AG09309 (cell line): Measurements from ENCODE around the gene FMNL2.

Experiments
- DNase-seq: peaks from one replicate; pipeline ENCODE4 v3.0.0-alpha.2; 2010; ENCODE audit warnings: low read depth
- H3K4me3 ChIP-seq: 2 replicates; pipeline ENCODE4 v1.5.1; 2011; ENCODE audit warnings: mild to moderate bottlenecking, low read depth, low read length, moderate library complexity; ENCODE audit not compliant: control insufficient read depth
- TF ChIP-seq, protein P1 (sequence below): IDR thresholded peaks from 2 replicates; pipeline ENCODE4 v1.5.1; 2011; ENCODE audit warnings: mild to moderate bottlenecking, low read depth, low read length, inconsistent platforms; ENCODE audit not compliant: insufficient read depth, control insufficient read depth; ENCODE audit errors: missing control alignments

The FMNL2 gene

DNA sequence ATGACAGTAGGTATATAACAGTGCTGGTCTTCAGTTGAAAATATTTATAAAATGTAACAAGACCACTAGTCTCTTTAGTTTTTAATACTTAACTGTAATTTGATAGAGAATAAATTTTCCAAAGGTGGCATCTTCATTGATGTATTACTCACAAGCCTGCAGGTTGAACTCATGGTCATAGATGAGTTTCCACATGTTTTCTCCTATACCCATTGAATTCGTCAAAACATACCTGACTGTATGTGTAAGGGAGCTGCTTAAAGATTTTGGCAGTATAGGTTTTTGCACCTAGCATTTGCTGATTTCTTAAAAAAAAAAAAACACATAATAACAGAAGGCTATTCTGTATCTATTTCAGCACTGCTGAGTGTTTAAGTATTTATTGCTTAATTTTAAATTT lies 112.9 kb downstream of the FMNL2 start:
- H3K4me3 ChIP-seq: no peak overlapping the region

DNA sequence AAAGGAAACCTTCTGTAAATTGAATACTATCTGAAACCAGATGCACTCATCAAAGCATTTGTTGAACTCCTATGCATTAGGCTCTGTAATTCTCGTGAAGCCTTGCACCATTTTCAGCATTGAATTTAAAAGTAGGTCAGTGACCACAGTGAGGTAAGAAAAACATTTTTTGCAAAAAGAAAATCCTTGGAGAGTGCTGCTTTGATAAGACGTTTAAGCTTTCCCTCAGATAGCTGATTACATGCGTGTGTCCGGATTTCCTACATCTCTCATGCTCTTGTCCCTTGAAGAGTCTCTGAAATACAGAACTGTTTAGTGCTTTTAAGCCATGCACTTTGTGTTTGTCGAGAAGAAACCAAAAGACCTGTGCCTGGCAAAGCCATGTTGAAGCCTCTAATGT lies 113.6 kb downstream of the FMNL2 start:
- DNase-seq: no peak
- TF ChIP-seq, protein P1, sequence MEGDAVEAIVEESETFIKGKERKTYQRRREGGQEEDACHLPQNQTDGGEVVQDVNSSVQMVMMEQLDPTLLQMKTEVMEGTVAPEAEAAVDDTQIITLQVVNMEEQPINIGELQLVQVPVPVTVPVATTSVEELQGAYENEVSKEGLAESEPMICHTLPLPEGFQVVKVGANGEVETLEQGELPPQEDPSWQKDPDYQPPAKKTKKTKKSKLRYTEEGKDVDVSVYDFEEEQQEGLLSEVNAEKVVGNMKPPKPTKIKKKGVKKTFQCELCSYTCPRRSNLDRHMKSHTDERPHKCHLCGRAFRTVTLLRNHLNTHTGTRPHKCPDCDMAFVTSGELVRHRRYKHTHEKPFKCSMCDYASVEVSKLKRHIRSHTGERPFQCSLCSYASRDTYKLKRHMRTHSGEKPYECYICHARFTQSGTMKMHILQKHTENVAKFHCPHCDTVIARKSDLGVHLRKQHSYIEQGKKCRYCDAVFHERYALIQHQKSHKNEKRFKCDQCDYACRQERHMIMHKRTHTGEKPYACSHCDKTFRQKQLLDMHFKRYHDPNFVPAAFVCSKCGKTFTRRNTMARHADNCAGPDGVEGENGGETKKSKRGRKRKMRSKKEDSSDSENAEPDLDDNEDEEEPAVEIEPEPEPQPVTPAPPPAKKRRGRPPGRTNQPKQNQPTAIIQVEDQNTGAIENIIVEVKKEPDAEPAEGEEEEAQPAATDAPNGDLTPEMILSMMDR: no peak
- no peak overlapping the region for H3K4me3 ChIP-seq

More for the DNA sequence above, 112.9 kb downstream of the FMNL2 start:
- DNase-seq: no peak
- TF ChIP-seq, protein P1: no peak

DNA sequence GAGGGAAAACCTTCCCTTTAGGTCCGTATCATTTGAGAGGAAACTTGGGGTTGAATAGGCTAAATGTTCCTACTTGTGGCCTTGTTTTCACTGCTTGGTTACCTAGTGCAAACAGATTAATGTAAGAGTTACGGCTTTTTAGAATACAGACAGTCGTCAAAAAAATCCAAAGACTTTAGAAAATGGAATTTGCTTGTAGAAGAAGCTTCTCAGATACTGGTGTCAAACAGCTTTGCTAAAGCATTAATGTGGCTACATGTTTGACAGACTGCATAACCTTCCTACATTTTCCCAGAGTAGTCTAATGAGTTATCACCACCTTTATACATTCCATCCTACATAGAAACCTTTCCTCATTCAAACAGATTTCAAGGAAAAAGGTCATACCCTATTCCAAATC lies 114.6 kb downstream of the FMNL2 start:
- DNase-seq: no peak
- no peak overlapping the region for H3K4me3 ChIP-seq
- TF ChIP-seq, protein P1: no peak

DNA sequence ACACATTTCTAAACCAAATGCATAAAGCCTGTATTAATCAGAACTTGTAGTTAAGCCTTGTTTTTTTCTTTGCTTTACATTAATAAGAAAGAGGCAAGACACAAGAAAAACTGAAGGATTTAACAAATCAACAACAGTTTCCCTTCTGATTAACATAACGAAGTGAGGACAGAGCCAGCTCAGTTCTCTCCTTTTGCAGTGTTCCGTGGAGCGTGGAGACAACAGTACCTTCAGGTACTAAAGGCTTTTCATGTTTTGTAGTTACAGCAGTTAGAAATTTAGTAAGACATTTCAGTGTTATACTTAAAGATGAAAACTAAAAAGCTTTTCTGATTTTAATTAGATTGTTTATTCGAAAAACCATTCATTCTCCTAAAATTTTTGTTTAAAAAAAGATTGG lies 115.2 kb downstream of the FMNL2 start:
- TF ChIP-seq, protein P1: no peak
- H3K4me3 ChIP-seq: no peak overlapping the region
- no peak for DNase-seq

DNA sequence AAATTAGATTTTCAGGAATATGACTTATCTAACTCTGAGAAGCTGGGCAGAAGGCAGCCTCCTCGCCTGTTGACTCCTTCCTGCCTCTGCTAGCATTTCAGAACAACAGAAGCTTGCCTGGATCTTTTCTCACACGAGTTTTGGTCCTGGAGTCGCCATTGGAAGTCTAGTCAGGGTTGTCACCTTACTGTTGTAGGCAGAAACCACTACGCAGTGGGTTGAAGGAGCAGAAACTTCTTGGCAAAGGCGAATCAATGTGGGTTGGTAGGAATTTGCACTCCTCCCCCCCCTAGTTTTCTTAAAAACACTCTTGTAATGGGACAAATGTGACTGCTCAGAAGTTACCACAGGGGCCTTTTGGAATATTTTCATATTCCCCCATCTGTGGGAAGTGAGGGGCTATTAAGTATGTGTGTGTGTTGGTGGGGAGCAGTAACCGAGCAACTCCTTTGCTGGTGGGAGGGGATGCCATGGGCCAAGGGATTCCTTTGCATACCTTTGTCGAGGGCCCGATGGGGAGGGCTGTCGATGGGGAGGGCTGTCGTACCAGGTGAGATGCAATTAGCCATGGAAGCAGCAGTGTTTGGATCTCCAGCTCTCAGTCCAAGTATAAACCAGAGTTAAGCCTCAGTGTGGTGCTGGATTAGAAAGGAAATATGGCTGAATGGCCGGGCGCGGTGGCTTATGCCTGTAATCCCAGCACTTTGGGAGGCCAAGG lies 117.4 kb downstream of the FMNL2 start:
- TF ChIP-seq, protein P1: no peak
- H3K4me3 ChIP-seq: no peak overlapping the region

DNA sequence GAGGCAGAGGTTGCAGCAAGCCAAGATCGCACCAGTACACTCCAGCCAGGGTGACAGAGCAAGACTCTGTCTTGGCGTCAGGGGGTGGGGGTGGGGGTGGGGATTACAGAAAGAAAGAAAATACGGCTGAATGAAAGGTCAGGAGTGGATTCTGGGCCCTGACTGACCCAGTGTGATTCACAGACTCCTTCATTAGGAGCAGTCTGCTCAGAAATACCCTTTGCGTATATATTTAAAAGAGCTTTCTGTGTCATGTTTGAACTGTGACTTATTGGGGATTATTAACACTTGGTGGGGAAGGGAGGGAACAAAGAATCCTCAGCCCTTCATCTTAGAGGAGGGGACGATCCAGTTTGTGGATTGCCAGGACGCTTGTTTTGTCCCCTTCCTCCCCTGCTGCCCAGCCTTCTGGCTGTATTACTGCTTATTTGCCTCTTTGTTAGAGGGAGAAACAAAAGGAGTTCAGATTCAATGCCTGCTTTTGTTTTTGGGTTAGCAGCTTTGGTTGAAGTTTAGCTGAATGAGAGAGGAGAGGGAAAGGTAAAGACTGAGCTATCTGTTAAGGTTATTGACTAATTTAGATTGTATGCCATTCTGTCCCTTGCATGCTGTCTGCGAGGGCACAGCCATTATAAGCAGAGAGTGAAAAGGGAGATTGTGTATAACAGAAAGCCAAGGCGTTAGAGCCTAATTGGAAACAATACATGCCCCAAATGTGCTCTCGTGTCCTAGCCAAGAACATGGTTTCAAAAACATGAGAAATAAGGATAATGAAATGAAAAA lies 118.3 kb downstream of the FMNL2 start:
- no peak overlapping the region for H3K4me3 ChIP-seq

More for the DNA sequence above, 117.4 kb downstream of the FMNL2 start:
- DNase-seq: no peak

More for the DNA sequence above, 118.3 kb downstream of the FMNL2 start:
- TF ChIP-seq, protein P1: no peak
- DNase-seq: no peak
